Measurements from ENCODE around the gene KLHL29.

KLHL29 gene

GRCh38 chr2:23376075-23376474 is 8.9 kb upstream of the KLHL29 start:
- H3K4me2 ChIP-seq (ENCODE audit: low read length) = no peak overlapping the region
- no peaks in the 10 kb centered on the region for H3F3A ChIP-seq (ENCODE audit: control insufficient read depth, insufficient read depth)
- TF ChIP-seq CTCF (IDR thresholded peaks at IDR 0.05; ENCODE audit: low read depth, low read length, poor library complexity, severe bottlenecking) (no peak), EZH2phosphoT487 (IDR thresholded peaks at IDR 0.05; ENCODE audit: borderline replicate concordance, low read length) (no peak)
- peaks cover 9% of the 10 kb centered on the region for H3K4me1 ChIP-seq (ENCODE audit: control insufficient read depth, low read length)
- peaks cover 8% of the 10 kb centered on the region; the same call in 1 of the 2 replicates for H3K27me3 ChIP-seq (ENCODE audit: control insufficient read depth, low read length)
- no peaks in the 10 kb centered on the region for H3K9me3 ChIP-seq (ENCODE audit: control insufficient read depth, insufficient read depth, low read length)
- H3K4me3 ChIP-seq (ENCODE audit: low read length) = no peak overlapping the region
- no peaks in the 10 kb centered on the region for H3K9me2 ChIP-seq (replicated peaks; ENCODE audit: control insufficient read depth, low read length)
- no peaks in the 10 kb centered on the region for H3K79me2 ChIP-seq (ENCODE audit: control insufficient read depth, low read length)
- no peak overlapping the region for H3K27ac ChIP-seq (ENCODE audit: low read depth, low read length)
- no peaks in the 10 kb centered on the region for H4K20me1 ChIP-seq (ENCODE audit: control insufficient read depth, insufficient read depth, low read depth, low read length)
- H3K36me3 ChIP-seq (ENCODE audit: control insufficient read depth, low read length) = no peaks in the 10 kb centered on the region

GRCh38 chr2:23376972-23377371 is 8.0 kb upstream of the KLHL29 start:
- Histone ChIP-seq H3K4me2 (ENCODE audit: low read length) (no peak overlapping the region), H3K4me1 (ENCODE audit: control insufficient read depth, low read length) (peaks cover 10% of the 10 kb centered on the region), H3F3A (ENCODE audit: control insufficient read depth, insufficient read depth) (no peaks in the 10 kb centered on the region), H3K9me2 (replicated peaks; ENCODE audit: control insufficient read depth, low read length) (no peaks in the 10 kb centered on the region), H3K4me3 (ENCODE audit: low read length) (no peak overlapping the region), H3K9me3 (ENCODE audit: control insufficient read depth, insufficient read depth, low read length) (no peaks in the 10 kb centered on the region), H3K79me2 (ENCODE audit: control insufficient read depth, low read length) (no peaks in the 10 kb centered on the region), H4K20me1 (ENCODE audit: control insufficient read depth, insufficient read depth, low read depth, low read length) (no peaks in the 10 kb centered on the region), H3K27ac (ENCODE audit: low read depth, low read length) (no peak overlapping the region), H3K36me3 (ENCODE audit: control insufficient read depth, low read length) (no peaks in the 10 kb centered on the region), H3K27me3 (ENCODE audit: control insufficient read depth, low read length) (peaks cover 15% of the 10 kb centered on the region)
- TF ChIP-seq EZH2phosphoT487 (IDR thresholded peaks at IDR 0.05; ENCODE audit: borderline replicate concordance, low read length) = no peak
- no peak for TF ChIP-seq CTCF (IDR thresholded peaks at IDR 0.05; ENCODE audit: low read depth, low read length, poor library complexity, severe bottlenecking)

GRCh38 chr2:23377771-23378170 is 7.2 kb upstream of the KLHL29 start:
- H3K79me2 ChIP-seq (ENCODE audit: control insufficient read depth, low read length) = no peaks in the 10 kb centered on the region
- H3F3A ChIP-seq (ENCODE audit: control insufficient read depth, insufficient read depth) = no peaks in the 10 kb centered on the region
- no peak for TF ChIP-seq EZH2phosphoT487 (IDR thresholded peaks at IDR 0.05; ENCODE audit: borderline replicate concordance, low read length)
- no peak for TF ChIP-seq CTCF (IDR thresholded peaks at IDR 0.05; ENCODE audit: low read depth, low read length, poor library complexity, severe bottlenecking)
- H3K4me1 ChIP-seq (ENCODE audit: control insufficient read depth, low read length) = peaks cover 10% of the 10 kb centered on the region
- no peak overlapping the region for H3K4me2 ChIP-seq (ENCODE audit: low read length)
- H3K27me3 ChIP-seq (ENCODE audit: control insufficient read depth, low read length) = peaks cover 19% of the 10 kb centered on the region
- no peaks in the 10 kb centered on the region for H3K9me3 ChIP-seq (ENCODE audit: control insufficient read depth, insufficient read depth, low read length)
- H3K4me3 ChIP-seq (ENCODE audit: low read length) = no peak overlapping the region
- no peaks in the 10 kb centered on the region for H4K20me1 ChIP-seq (ENCODE audit: control insufficient read depth, insufficient read depth, low read depth, low read length)
- no peak overlapping the region for H3K27ac ChIP-seq (ENCODE audit: low read depth, low read length)
- H3K36me3 ChIP-seq (ENCODE audit: control insufficient read depth, low read length) = no peaks in the 10 kb centered on the region
- H3K9me2 ChIP-seq (replicated peaks; ENCODE audit: control insufficient read depth, low read length) = no peaks in the 10 kb centered on the region

GRCh38 chr2:23378496-23378895 is 6.5 kb upstream of the KLHL29 start:
- no peaks in the 10 kb centered on the region for H3K9me2 ChIP-seq (replicated peaks; ENCODE audit: control insufficient read depth, low read length)
- no peaks in the 10 kb centered on the region for H3F3A ChIP-seq (ENCODE audit: control insufficient read depth, insufficient read depth)
- no peaks in the 10 kb centered on the region for H3K79me2 ChIP-seq (ENCODE audit: control insufficient read depth, low read length)
- H3K4me3 ChIP-seq (ENCODE audit: low read length) = no peak overlapping the region
- H3K36me3 ChIP-seq (ENCODE audit: control insufficient read depth, low read length) = no peaks in the 10 kb centered on the region
- peaks cover 19% of the 10 kb centered on the region for H3K27me3 ChIP-seq (ENCODE audit: control insufficient read depth, low read length)
- H3K9me3 ChIP-seq (ENCODE audit: control insufficient read depth, insufficient read depth, low read length) = no peaks in the 10 kb centered on the region
- H3K4me1 ChIP-seq (ENCODE audit: control insufficient read depth, low read length) = peaks cover 10% of the 10 kb centered on the region
- H4K20me1 ChIP-seq (ENCODE audit: control insufficient read depth, insufficient read depth, low read depth, low read length) = no peaks in the 10 kb centered on the region
- no peak overlapping the region for H3K4me2 ChIP-seq (ENCODE audit: low read length)
- TF ChIP-seq CTCF (IDR thresholded peaks at IDR 0.05; ENCODE audit: low read depth, low read length, poor library complexity, severe bottlenecking) = no peak
- no peak for TF ChIP-seq EZH2phosphoT487 (IDR thresholded peaks at IDR 0.05; ENCODE audit: borderline replicate concordance, low read length)
- no peak overlapping the region for H3K27ac ChIP-seq (ENCODE audit: low read depth, low read length)
